Measurements from ENCODE around the gene LRRC28.

DNA sequence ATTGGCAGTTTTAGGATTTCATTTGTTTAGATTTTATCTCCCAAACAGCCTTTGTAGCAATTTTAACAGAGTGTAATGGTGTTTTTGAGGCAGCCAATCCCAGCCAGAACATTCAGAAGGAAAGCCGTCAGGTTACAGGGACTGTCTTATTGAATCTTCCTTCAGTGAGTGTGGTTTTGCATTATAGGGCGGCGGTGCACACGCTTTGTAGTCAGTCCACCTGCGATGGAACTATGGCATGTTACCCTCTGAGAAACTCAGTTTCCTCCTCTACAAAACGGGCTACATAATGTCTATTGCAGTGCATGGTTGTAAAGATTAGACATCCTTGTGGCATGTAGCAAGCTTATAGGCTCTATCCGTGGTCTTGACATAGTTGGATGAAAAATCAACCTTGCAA, 1.0 kb downstream of the LRRC28 start:
- TF ChIP-seq POLR2A (IDR thresholded peaks at IDR 0.05): no peak
- TF ChIP-seq, protein P1, sequence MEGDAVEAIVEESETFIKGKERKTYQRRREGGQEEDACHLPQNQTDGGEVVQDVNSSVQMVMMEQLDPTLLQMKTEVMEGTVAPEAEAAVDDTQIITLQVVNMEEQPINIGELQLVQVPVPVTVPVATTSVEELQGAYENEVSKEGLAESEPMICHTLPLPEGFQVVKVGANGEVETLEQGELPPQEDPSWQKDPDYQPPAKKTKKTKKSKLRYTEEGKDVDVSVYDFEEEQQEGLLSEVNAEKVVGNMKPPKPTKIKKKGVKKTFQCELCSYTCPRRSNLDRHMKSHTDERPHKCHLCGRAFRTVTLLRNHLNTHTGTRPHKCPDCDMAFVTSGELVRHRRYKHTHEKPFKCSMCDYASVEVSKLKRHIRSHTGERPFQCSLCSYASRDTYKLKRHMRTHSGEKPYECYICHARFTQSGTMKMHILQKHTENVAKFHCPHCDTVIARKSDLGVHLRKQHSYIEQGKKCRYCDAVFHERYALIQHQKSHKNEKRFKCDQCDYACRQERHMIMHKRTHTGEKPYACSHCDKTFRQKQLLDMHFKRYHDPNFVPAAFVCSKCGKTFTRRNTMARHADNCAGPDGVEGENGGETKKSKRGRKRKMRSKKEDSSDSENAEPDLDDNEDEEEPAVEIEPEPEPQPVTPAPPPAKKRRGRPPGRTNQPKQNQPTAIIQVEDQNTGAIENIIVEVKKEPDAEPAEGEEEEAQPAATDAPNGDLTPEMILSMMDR (IDR thresholded peaks at IDR 0.05): no peak

Data from lower leg skin (tissue), 3 donors.